Pancreas (tissue), 10 donors: Measurements from ENCODE around the gene C12orf56. TPM values are rescaled to one million over a fixed set of nuclear protein-coding genes. Genes with fewer than 3 reads are reported as not detected.

Experiments
- ATAC-seq, 4 donors: fragments of 200-7000 bp; cut with Tn5 transposase; one replicate each; pipeline versions ENCODE4 v1.8.0 to v1.9.1; 2020; ENCODE audit warnings: mild to moderate bottlenecking in 4 of 4, moderate library complexity in 4 of 4
- DNase-seq, 6 donors: peaks; one replicate each; pipeline ENCODE4 v3.0.0-alpha.2; 2020
- FAIRE-seq: peaks from 2 replicates; lab custom pipeline; 2012; peaks lifted over from hg19 to GRCh38; lab: Jason Lieb, UNC
- H3K27ac ChIP-seq, 4 donors: fragments of 200-600 bp; sonication (generic); 1 replicate in 3 of 4; 2 replicates in 1 of 4; pipeline versions ENCODE4 v1.5.0 to v1.8.0; 2020
- H3K27me3 ChIP-seq, 4 donors: fragments of 200-600 bp; one replicate each; pipeline ENCODE4 v1.8.0; 2021
- H3K36me3 ChIP-seq, 3 donors: fragments of 200-600 bp; sonication (generic) in 1 of 3; one replicate each; pipeline versions ENCODE4 v1.5.0 to v1.8.0; 2020 to 2021
- H3K4me1 ChIP-seq, 3 donors: fragments of 200-600 bp; one replicate each; pipeline ENCODE4 v1.8.0; 2021
- H3K4me3 ChIP-seq, 4 donors: fragments of 200-600 bp; sonication (generic) in 2 of 4; one replicate each; pipeline versions ENCODE4 v1.5.0 to v1.8.0; 2020 to 2021
- H3K9me3 ChIP-seq, 4 donors: fragments of 200-600 bp; one replicate each; pipeline ENCODE4 v1.8.0; 2021
- WGBS, 2 donors: extraction: QIAGEN DNeasy Blood & Tissue Kit; methylation state at CpG; one replicate each; pipeline ENCODE4 v1.1.7; 2013; 5-methylcytosine and 5-hydroxymethylcytosine counted together
- intact Hi-C, 3 donors: fragments of 100-400 bp; cut with DNase I; formaldehyde crosslinking; loops; one replicate each; pipeline versions ENCODE4 v1.11.1 to v1.14.2; 2022
- polyA plus RNA-seq, 2 donors: library from polyadenylated mRNA; stranded (reverse); fragments of 200-250 nt; gene quantifications; one replicate each; pipeline ENCODE4 v1.2.3, GENCODE V29; 2013
- total RNA-seq, 6 donors: library from RNA; stranded (reverse); fragmentation: NEBNext Ultra II Directional in 4 of 6; extraction: Animal tissue kit (Norgen Biotek cat#: 25700) in 4 of 6; gene quantifications; one replicate each; pipeline versions ENCODE4 v1.2.1 to v1.2.4, GENCODE V29; 2021 to 2023
- TF ChIP-seq, protein P1 (sequence below), 4 donors: fragments of 200-600 bp; sonication (generic) in 3 of 4; IDR thresholded peaks; one replicate each; pipeline versions ENCODE4 v1.5.0 to v1.8.0; 2021; ENCODE audit warnings: antibody characterized with exemption in 4 of 4
- donor health status: healthy with polysubstance abuse.
- donor health status: DM: no; HTN: no; CAD: no; lungs with moderate emphysema.
- donor health status: DM: no; HTN: no; CAD: no.
- donor health status: control.
- donor health status: control.
- donor health status: Bipolar disorder and iron deficiency.
- donor health status: DM: yes; HTN: yes; CAD: no.
- donor health status: DM: no; HTN: no; CAD: no.
- donor health status: DM: no; HTN: no; CAD: no.
- donor health status: DM: yes; HTN: yes; CAD: no.

Gene C12orf56
- total and polyA plus RNA-seq, 8 donors: 0.19 TPM; not detected in 7

DNA sequence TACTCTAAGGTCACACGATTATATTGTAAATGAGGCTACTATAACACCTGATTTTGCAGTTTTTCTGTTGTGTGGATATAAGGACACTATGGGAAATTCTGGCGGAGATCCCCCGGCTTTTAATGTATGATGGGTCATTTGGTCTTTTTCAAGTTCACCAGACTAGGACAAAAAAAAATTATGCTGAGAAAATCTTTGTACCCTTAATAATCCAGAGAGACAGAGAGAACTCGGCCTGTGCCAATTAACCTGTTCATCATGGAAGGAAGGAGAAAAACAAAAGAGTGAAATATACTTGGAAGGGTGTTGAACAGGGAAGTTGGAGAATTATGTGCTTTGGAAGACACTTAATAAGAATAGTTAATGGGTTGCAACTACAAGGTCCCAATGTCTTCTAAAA, 106.3 kb downstream of the C12orf56 start:
- FAIRE-seq (no peak), ATAC-seq (no peak), DNase-seq (no peak)
- H3K4me1 ChIP-seq: no peaks in the 10 kb centered on the region
- no peaks in the 10 kb centered on the region for H3K36me3 ChIP-seq
- 82 to 84% methylated on average over 4 of the region's 4 CpGs for WGBS, 2 donors
- no peaks in the 10 kb centered on the region for H3K27me3 ChIP-seq
- TF ChIP-seq, protein P1, sequence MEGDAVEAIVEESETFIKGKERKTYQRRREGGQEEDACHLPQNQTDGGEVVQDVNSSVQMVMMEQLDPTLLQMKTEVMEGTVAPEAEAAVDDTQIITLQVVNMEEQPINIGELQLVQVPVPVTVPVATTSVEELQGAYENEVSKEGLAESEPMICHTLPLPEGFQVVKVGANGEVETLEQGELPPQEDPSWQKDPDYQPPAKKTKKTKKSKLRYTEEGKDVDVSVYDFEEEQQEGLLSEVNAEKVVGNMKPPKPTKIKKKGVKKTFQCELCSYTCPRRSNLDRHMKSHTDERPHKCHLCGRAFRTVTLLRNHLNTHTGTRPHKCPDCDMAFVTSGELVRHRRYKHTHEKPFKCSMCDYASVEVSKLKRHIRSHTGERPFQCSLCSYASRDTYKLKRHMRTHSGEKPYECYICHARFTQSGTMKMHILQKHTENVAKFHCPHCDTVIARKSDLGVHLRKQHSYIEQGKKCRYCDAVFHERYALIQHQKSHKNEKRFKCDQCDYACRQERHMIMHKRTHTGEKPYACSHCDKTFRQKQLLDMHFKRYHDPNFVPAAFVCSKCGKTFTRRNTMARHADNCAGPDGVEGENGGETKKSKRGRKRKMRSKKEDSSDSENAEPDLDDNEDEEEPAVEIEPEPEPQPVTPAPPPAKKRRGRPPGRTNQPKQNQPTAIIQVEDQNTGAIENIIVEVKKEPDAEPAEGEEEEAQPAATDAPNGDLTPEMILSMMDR (IDR thresholded peaks at IDR 0.05): no peak
- intact Hi-C loops: no loop called here
- H3K4me3 ChIP-seq: no peak overlapping the region
- H3K27ac ChIP-seq: no peak overlapping the region
- no peaks in the 10 kb centered on the region for H3K9me3 ChIP-seq

DNA sequence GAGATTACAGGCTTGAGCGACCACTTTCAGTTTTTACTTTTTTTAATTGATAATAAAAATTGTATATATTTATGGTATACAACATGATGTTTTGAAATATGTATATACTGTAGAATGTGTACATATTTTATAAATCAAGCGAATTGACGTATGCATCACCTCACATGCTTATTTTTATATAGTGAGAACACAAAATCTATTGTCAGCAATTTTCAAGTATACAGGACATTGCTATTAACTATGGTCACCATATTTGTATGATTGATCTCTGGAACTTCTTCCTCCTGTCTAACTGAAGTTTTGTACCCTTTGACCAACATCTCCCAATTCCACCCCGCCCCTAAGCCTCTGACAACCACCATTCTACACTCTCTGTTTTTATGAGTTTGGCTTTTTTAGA, 112.1 kb downstream of the C12orf56 start:
- no peaks in the 10 kb centered on the region for H3K36me3 ChIP-seq

DNA sequence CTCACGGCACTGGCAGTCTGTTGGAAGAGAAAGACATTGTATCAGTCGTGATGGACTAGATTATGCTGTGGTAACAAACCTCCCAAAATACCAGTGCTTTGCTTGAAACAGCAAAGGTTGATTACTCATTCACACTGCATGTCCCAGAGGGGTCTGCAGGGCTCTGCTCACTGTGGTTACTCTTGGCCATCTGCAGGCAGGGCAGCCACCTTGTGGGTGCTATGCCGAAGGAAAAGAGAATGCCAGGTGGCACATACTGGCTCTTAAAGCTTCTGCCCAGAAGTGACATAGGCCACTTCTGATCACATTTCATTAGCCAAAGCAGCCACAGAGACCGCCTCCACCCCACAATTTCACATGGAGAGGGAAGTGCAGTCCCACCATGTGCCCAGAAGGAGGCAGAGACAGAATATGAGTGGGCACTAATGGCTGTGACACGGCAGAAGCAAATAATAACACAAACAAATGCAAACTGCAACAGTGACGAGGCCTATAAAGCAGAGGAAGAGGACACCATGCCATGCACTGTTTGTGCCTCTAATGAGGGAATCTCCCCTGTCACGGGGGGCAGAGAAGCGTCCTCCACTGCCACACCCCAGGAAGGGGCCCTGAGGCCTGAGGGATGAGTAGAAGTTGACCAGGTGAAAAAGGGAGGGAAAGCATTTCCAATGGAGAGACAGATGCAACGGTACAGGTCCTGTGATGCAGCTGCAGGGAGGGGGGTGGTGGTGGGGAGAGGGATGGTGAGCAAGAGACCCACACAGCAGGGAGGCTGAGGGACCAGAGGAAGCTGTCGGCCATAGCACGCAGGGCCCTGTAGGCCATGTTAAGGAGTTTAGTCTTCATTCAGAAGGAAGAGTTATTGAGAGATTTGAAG, 116.8 kb downstream of the C12orf56 start:
- Histone ChIP-seq H3K4me3 (no peak overlapping the region), H3K4me1 (no peaks in the 10 kb centered on the region), H3K27me3 (no peaks in the 10 kb centered on the region), H3K36me3 (no peaks in the 10 kb centered on the region), H3K27ac (no peak overlapping the region), H3K9me3 (no peaks in the 10 kb centered on the region)
- FAIRE-seq (no peak), ATAC-seq (peak in 2 of 4 donors; percentile 35 to 44), DNase-seq (no peak)
- intact Hi-C loops: no loop called here
- WGBS, 2 donors: 65 to 70% methylated on average over 11 of the region's 11 CpGs
- TF ChIP-seq, protein P1 (IDR thresholded peaks at IDR 0.05): no peak

More for the DNA sequence above, 112.1 kb downstream of the C12orf56 start:
- Histone ChIP-seq H3K9me3 (no peaks in the 10 kb centered on the region), H3K27me3 (no peaks in the 10 kb centered on the region), H3K4me1 (no peaks in the 10 kb centered on the region), H3K27ac (no peak overlapping the region), H3K4me3 (no peak overlapping the region)
- ATAC-seq (no peak), DNase-seq (no peak), FAIRE-seq (no peak)
- WGBS, 2 donors: 92 to 94% methylated on average over 4 of the region's 4 CpGs
- TF ChIP-seq, protein P1 (IDR thresholded peaks at IDR 0.05): no peak
- intact Hi-C loops: no loop called here

GRCh38 chr12:64270411-64270810, 120.1 kb downstream of the C12orf56 start:
- no peak overlapping the region for H3K4me3 ChIP-seq
- H3K27ac ChIP-seq: no peak overlapping the region
- no peaks in the 10 kb centered on the region for H3K27me3 ChIP-seq
- ATAC-seq: no peak
- TF ChIP-seq, protein P1 (IDR thresholded peaks at IDR 0.05): no peak
- H3K4me1 ChIP-seq: no peaks in the 10 kb centered on the region
- no peaks in the 10 kb centered on the region for H3K9me3 ChIP-seq
- 92 to 93% methylated on average over 1 of the region's 1 CpG for WGBS, 2 donors
- no peaks in the 10 kb centered on the region for H3K36me3 ChIP-seq
- intact Hi-C loops: no loop called here
- no peak for FAIRE-seq
- DNase-seq: no peak

DNA sequence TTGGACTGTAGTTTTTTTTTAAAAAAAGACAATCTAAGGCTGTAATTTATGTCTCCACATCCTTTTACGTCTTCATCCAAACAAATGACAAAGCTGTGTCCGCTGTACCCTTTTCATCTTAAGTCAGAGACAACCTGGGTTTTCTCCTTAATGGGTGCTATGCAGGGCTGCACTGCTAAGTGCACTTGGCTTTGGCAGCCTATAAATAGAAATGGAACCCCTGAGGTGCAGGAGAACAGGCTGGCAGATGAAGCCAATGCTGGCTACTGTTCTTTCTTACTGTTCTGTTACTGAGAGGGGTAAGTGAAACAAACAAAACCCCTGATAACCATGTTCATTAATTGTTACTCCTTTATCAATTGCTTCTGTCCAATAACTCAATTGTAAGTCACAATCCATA, 121.4 kb downstream of the C12orf56 start:
- no peak for ATAC-seq
- 68 to 85% methylated on average over 2 of the region's 2 CpGs for WGBS, 2 donors
- FAIRE-seq: no peak
- Histone ChIP-seq H3K27me3 (no peaks in the 10 kb centered on the region), H3K27ac (no peak overlapping the region), H3K36me3 (no peaks in the 10 kb centered on the region), H3K9me3 (no peaks in the 10 kb centered on the region), H3K4me3 (no peak overlapping the region), H3K4me1 (no peaks in the 10 kb centered on the region)
- TF ChIP-seq, protein P1 (IDR thresholded peaks at IDR 0.05): no peak
- DNase-seq: no peak
- intact Hi-C loops: no loop called here
